Endodermal cell (in vitro differentiated cells): Measurements from ENCODE around the gene TTYH2. TPM values are rescaled to one million over a fixed set of nuclear protein-coding genes. Genes with fewer than 3 reads are reported as not detected.

Experiments
- DNase-seq: peaks from one replicate; pipeline ENCODE4 v3.0.0-alpha.2; 2017
- H3K27ac ChIP-seq: 2 replicates; pipeline ENCODE4 v1.5.1; 2013; ENCODE audit warnings: mild to moderate bottlenecking, low read depth, low read length, moderate library complexity
- H3K27me3 ChIP-seq: 2 replicates; pipeline ENCODE4 v1.6.1; 2013; ENCODE audit warnings: mild to moderate bottlenecking, low read length, moderate library complexity; ENCODE audit not compliant: insufficient read depth, control insufficient read depth, poor library complexity, severe bottlenecking
- H3K36me3 ChIP-seq: 2 replicates; pipeline ENCODE4 v1.7.0; 2013; ENCODE audit warnings: mild to moderate bottlenecking, low read length, moderate library complexity; ENCODE audit not compliant: control insufficient read depth, insufficient read depth
- H3K4me1 ChIP-seq: one replicate; pipeline ENCODE4 v1.7.0; 2013; ENCODE audit warnings: low read length; ENCODE audit not compliant: control insufficient read depth, insufficient read depth
- H3K4me3 ChIP-seq: 2 replicates; pipeline ENCODE4 v1.5.1; 2013; ENCODE audit warnings: mild to moderate bottlenecking, low read length, moderate library complexity
- H3K9ac ChIP-seq: 2 replicates; pipeline ENCODE4 v1.6.1; 2013; ENCODE audit warnings: mild to moderate bottlenecking, low read length, moderate library complexity; ENCODE audit not compliant: poor library complexity, severe bottlenecking; ENCODE audit errors: extremely low read depth
- H3K9me3 ChIP-seq: 2 replicates; pipeline ENCODE4 v1.6.1; 2013; ENCODE audit warnings: mild to moderate bottlenecking, low read length, moderate library complexity; ENCODE audit not compliant: control insufficient read depth
- H3K27ac Mint-ChIP-seq: 2 replicates; pipeline ENCODE4 v1.8.0; 2020; ENCODE audit warnings: mixed read lengths
- H3K27me3 Mint-ChIP-seq: 2 replicates; pipeline ENCODE4 v1.8.0; 2021; ENCODE audit warnings: mild to moderate bottlenecking, mixed read lengths; ENCODE audit not compliant: insufficient read depth
- H3K36me3 Mint-ChIP-seq: 2 replicates; pipeline ENCODE4 v1.8.0; 2020; ENCODE audit warnings: low read depth, mixed read lengths
- H3K4me1 Mint-ChIP-seq: 2 replicates; pipeline ENCODE4 v1.8.0; 2020; ENCODE audit warnings: mixed read lengths
- H3K4me3 Mint-ChIP-seq: 2 replicates; pipeline ENCODE4 v1.8.0; 2020; ENCODE audit warnings: mild to moderate bottlenecking, moderate library complexity, mixed read lengths
- H3K9me3 Mint-ChIP-seq: 2 replicates; pipeline ENCODE4 v1.8.0; 2020; ENCODE audit warnings: mild to moderate bottlenecking, mixed read lengths
- CTCF ChIP-seq: fragments of 200-600 bp; sonication (generic); conservative IDR thresholded peaks from 2 replicates; pipeline ENCODE4 v1.5.0; 2021; ENCODE audit warnings: antibody characterized with exemption, mild to moderate bottlenecking
- WGBS, 2 experiments: methylation state at CpG; one replicate each; pipeline versions ENCODE4 v1.1.5 to v1.1.7; 2013; ENCODE audit warnings: missing lambda C conversion rate in 2 of 2, mixed read lengths in 1 of 2; ENCODE audit not compliant: insufficient coverage in 1 of 2, insufficient read length in 1 of 2; 5-methylcytosine and 5-hydroxymethylcytosine counted together
- total RNA-seq, 2 donors: library from RNA; stranded (reverse); fragmentation: NEBNext Ultra II Directional in 1 of 2; extraction: Animal tissue kit (Norgen Biotek cat#: 25700) in 1 of 2; gene quantifications; 2 replicates in 1 of 2; 3 replicates in 1 of 2; pipeline ENCODE4 v1.2.1, GENCODE V29; 2021

Gene TTYH2
- total RNA-seq, 2 donors from 2014 or later, result 1.2 to 1.6 TPM

GRCh38 chr17:74235911-74236371 is 22.6 kb downstream of the TTYH2 start:
- Mint-ChIP-seq H3K27me3 (no peaks in the 10 kb centered on the region), H3K9me3 (no peaks in the 10 kb centered on the region), H3K4me3 (no peak overlapping the region), H3K4me1 (peaks cover 16% of the 10 kb centered on the region), H3K27ac (no peak overlapping the region), H3K36me3 (no peaks in the 10 kb centered on the region)
- Histone ChIP-seq H3K27me3 (no peaks in the 10 kb centered on the region), H3K27ac (peak overlapping the region; percentile 68), H3K9ac (no peak overlapping the region), H3K4me1 (peaks cover 4% of the 10 kb centered on the region), H3K36me3 (no peaks in the 10 kb centered on the region), H3K9me3 (no peaks in the 10 kb centered on the region), H3K4me3 (no peak overlapping the region)
- 86% methylated on average over 7 of the region's 8 CpGs; no CpG with 5 or more reads in 1 of the 2 experiments for WGBS, 2 experiments
- no peak for DNase-seq
- no peak for TF ChIP-seq CTCF

GRCh38 chr17:74237321-74237720 is 23.9 kb downstream of the TTYH2 start:
- peaks cover 9% of the 10 kb centered on the region for H3K4me1 Mint-ChIP-seq

GRCh38 chr17:74239172-74239571 is 25.8 kb downstream of the TTYH2 start:
- no peaks in the 10 kb centered on the region for H3K4me1 ChIP-seq
- H3K9me3 ChIP-seq, result no peaks in the 10 kb centered on the region
- no peaks in the 10 kb centered on the region for H3K9me3 Mint-ChIP-seq
- no peak overlapping the region for H3K9ac ChIP-seq
- no peak overlapping the region for H3K27ac ChIP-seq
- H3K27ac Mint-ChIP-seq, result no peak overlapping the region
- no peaks in the 10 kb centered on the region for H3K36me3 Mint-ChIP-seq
- H3K27me3 ChIP-seq, result peaks cover 2% of the 10 kb centered on the region
- DNase-seq, result no peak
- 71 to 81% methylated on average over 6 to 10 of the region's 10 CpGs for WGBS, 2 experiments
- H3K4me1 Mint-ChIP-seq, result peaks cover under 1% of the 10 kb centered on the region
- H3K27me3 Mint-ChIP-seq, result peaks cover 2% of the 10 kb centered on the region
- no peaks in the 10 kb centered on the region for H3K36me3 ChIP-seq
- no peak overlapping the region for H3K4me3 Mint-ChIP-seq
- no peak overlapping the region for H3K4me3 ChIP-seq
- TF ChIP-seq CTCF, result no peak

More at GRCh38 chr17:74237321-74237720, 23.9 kb downstream of the TTYH2 start:
- DNase-seq, result no peak
- Histone ChIP-seq H3K4me1 (no peaks in the 10 kb centered on the region), H3K4me3 (no peak overlapping the region), H3K27ac (no peak overlapping the region), H3K9ac (no peak overlapping the region), H3K9me3 (no peaks in the 10 kb centered on the region), H3K27me3 (no peaks in the 10 kb centered on the region), H3K36me3 (no peaks in the 10 kb centered on the region)
- TF ChIP-seq CTCF, result no peak
- no peaks in the 10 kb centered on the region for H3K9me3 Mint-ChIP-seq
- no peak overlapping the region for H3K4me3 Mint-ChIP-seq
- no peak overlapping the region for H3K27ac Mint-ChIP-seq
- H3K36me3 Mint-ChIP-seq, result no peaks in the 10 kb centered on the region
- 92% methylated on average over 11 to 12 of the region's 12 CpGs for WGBS, 2 experiments
- no peaks in the 10 kb centered on the region for H3K27me3 Mint-ChIP-seq
